Measurements from ENCODE around the gene FH. TPM values are rescaled to one million over a fixed set of nuclear protein-coding genes. Genes with fewer than 3 reads are reported as not detected.

FH gene
- total RNA-seq, 1 donor from 2014 or later = 51.1 TPM

DNA sequence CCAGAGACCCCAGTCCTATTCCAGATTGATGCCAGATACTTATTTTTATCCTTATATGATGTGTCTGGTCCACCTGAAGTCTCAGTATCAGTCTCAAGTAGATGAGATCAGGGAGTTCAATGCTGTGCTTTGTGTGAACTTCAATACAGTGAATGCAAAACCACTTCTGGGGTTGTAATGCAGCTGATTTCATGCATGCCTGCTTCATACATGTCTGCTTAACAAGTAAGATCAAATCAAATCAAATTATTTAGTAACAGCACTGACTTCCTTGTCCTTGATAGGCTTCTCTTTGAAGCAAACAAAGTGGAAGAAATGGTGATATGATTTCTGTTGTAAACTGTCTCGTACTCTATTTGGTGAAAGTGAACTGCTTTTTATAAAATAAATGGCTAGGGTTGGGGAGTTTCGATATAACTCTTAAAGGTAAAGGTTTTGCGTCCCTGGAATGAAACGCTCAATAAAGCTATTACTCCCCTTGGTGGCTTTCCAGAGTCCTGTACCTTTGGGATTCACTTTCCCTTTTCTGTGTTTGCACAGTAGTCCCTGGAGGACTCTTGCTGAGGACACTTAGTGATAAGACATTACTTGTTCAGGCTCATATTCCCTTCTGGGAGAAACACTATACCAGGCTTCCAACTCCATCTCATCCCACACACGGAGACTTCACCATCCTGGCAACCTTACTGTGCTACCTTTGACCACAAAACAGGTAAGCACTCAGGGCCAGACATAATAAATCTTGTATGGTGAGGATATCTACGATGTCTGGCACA lies 59.3 kb downstream of the FH start:
- DNase-seq (ENCODE audit: extremely low read depth, low read depth, low spot score) = no peak

DNA sequence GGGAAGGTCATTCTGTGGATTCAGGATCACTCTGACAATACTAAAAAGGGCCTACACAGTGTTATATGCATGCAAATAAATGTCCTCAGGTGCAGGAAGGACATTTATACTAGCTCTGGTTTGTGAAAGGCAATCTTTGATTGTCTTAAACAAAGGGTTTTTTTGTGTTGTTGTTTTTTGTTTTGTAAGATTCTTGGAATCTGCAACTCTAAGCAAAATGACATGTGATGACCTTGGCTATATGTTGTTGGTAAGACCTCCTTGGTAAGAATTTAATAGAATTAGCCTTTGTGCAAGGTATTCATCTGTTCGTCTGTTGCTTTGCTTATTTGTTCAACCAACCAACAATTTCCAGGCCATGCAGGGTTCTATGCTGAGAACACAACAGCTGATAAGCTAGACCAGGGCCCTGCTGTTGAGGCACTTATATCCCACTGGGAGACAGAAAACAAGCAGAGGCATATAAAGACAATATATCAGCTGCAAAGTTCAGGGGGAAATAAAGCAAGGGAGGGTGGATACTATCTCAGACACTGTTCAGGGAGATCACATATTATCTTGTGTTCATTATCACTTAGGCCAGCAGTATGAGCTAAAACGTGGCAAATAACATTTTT lies 60.3 kb downstream of the FH start:
- no peak for DNase-seq (ENCODE audit: extremely low read depth, low read depth, low spot score)

DNA sequence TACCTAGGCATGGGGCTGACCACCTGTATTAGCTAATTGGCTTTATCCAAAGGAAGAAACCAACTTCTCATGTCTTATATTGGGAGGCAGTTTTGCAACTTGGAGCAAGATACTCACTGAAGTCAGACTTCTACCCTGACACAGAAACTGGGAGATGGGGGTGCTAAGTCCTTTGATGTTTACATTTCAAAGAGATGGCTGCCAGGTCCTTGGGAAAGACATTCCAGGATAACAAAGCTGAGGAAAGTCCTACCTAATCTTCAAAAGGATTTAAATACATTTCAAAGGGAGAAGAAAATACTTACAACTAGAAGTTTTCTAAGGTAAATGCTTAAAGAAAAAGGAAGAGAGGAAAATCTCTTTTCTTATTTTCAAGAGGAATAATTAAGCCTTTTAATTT lies 62.1 kb downstream of the FH start:
- no peak for DNase-seq (ENCODE audit: extremely low read depth, low read depth, low spot score)

DNA sequence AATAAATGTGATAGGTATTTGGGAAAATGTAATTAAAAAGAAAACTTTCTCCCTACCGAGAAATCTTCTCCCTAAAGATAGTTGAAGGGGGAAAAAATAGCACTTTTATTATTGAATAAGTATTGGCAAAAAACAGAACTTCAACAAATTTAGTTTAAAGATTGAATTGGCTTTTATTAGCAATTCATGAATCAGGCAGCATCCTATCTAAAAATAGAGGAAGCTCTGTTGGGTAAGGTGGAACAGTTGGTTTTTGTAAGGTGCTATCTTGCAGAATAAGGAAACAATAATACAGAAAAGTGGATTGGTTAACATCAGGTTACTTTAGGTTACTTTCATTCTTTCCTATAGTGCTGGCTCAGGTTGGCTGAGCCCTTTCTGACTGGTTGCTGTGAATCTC lies 62.8 kb downstream of the FH start:
- no peak for DNase-seq (ENCODE audit: extremely low read depth, low read depth, low spot score)

DNA sequence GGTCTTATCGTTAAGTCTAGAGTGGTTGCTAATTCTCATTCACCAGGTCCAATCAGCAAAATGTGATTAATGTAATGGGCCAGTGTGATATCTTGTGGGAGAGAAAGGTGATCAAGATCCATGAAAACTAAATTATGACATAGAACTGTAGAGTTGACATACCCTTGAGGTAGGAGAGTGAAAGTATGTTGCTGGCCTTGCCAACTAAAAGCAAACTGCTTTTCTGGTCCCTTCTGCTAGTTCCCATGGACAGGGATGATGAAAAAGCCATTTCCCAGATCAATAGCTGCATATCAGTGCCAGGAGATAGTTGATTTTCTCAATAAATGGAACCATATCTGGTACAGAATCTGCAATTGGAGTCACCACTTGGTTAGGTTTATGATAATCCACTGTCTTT lies 65.8 kb downstream of the FH start:
- no peak for DNase-seq (ENCODE audit: extremely low read depth, low read depth, low spot score)

DNA sequence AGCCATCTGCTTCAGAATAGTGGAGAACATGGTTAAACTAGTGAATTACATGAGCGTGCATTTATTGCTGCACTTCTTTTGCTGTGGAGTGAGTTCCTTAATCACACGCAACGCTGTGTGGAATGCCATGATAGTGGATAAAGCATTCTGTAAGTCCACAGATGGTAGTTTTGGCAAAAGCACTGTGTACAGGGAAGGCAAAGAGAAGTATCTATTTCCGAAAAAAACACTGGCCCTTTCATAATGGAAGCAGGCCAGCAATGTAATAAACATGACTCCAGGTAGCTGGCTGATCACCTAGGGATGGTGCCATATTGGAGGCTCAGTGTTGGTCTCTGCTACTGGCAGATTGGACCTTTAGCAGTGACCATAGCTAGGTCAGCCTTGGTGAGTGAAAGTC lies 67.6 kb downstream of the FH start:
- DNase-seq (ENCODE audit: extremely low read depth, low read depth, low spot score) = no peak

Other genes starting within 250 kb of the FH start
- 0.58 and 1.6 TPM in 2 replicates for gene RGS7, start 162.6 kb downstream of the FH start, total RNA-seq
- 3.1 TPM in 1 of 2 replicates, not detected in the other for gene KMO, start 12.6 kb upstream of the FH start, total RNA-seq
- gene CHML, start 120.6 kb upstream of the FH start, total RNA-seq = 10.6 and 12.1 TPM in 2 replicates
- 23.3 and 37.3 TPM in 2 replicates for gene OPN3, start 120.6 kb upstream of the FH start, total RNA-seq
- gene WDR64, start 132.5 kb upstream of the FH start, total RNA-seq = not detected in 2 replicates

Measured in glomerular endothelial cell (primary cell).